Measurements from ENCODE around the gene RASL10B.

Gene RASL10B

GRCh38 chr17:35775583-35775982 lies 44.1 kb downstream of the RASL10B start:
- no peak for DNase-seq (ENCODE audit: extremely low read depth, low read depth)
- no peak for TF ChIP-seq CTCF (IDR thresholded peaks at IDR 0.05; ENCODE audit: low read depth, low read length)

DNA sequence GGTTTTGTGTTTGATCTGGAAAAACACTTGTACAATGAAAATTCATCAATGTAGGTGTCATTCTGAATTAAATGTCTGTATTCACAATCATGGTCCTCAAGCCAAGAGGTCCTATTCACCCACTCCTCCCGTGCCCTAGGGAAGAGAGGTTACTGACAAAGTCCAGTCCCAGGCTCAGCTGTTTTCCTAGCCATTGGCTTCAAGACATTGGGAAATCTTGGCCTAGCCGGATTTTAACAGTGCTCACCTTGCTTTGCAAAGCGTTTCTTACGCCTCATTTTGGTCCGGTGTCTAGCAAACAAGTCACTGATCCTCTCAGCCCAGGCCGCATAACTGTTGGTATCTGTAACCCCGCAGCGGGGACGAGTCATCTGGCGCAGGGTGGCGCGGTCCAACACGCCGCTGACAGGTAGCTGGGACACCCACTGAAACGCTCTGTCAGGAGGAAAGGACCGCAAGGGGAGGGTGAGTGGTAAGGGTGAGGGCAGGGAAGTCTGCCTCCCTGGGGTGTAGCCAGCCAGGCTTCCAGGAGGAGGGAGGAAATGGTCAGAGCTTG lies 47.3 kb downstream of the RASL10B start:
- TF ChIP-seq CTCF (IDR thresholded peaks at IDR 0.05; ENCODE audit: low read depth, low read length): no peak
- DNase-seq (ENCODE audit: extremely low read depth, low read depth): no peak

GRCh38 chr17:35780950-35781349 lies 49.5 kb downstream of the RASL10B start:
- no peak for DNase-seq (ENCODE audit: extremely low read depth, low read depth)
- no peak for TF ChIP-seq CTCF (IDR thresholded peaks at IDR 0.05; ENCODE audit: low read depth, low read length)

DNA sequence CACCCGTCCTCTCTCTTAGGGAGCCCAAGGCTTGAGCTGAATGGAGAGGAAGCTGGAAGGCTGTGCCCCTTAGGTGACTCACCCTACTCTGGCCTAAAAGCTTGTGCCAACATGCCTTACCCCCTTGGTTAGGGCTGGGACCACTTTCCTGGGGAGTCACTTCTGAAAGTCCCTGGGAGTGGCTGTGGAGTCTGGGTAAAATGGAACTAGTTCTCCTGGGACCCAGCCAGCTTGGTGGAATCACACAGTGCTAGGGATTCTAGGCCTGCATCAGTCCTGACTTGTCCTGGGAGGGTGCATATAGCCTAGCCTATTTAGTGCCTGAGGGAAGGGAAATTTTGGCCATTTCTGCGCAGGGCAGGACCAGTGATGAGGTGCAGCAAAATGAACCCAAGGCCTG lies 53.5 kb downstream of the RASL10B start:
- TF ChIP-seq CTCF (IDR thresholded peaks at IDR 0.05; ENCODE audit: low read depth, low read length): no peak
- DNase-seq (ENCODE audit: extremely low read depth, low read depth): no peak

DNA sequence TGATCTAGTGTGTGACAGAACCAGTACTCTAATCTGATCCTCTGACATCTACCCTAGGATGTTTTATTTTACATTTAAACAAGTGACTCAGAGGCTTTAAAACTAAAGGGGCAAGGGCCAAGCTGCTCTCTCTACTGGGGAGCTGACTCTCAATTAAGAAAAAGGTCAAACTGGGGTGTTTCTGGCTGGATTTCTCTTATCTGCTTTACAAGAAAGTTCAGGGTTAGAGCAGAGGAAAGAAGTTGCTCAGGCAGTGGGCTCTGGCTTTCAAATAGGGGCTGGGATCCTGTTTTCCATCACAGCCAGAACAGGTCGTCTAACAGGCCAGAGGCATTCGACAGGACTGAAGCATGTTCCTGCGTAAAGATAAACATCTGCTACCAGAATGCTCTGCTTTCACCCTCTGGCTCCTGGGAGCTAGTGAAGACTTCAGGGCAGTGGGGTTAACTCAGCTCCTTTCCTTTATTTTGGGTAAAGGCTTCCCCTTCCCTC lies 55.5 kb downstream of the RASL10B start:
- DNase-seq (ENCODE audit: extremely low read depth, low read depth): no peak
- no peak for TF ChIP-seq CTCF (IDR thresholded peaks at IDR 0.05; ENCODE audit: low read depth, low read length)

DNA sequence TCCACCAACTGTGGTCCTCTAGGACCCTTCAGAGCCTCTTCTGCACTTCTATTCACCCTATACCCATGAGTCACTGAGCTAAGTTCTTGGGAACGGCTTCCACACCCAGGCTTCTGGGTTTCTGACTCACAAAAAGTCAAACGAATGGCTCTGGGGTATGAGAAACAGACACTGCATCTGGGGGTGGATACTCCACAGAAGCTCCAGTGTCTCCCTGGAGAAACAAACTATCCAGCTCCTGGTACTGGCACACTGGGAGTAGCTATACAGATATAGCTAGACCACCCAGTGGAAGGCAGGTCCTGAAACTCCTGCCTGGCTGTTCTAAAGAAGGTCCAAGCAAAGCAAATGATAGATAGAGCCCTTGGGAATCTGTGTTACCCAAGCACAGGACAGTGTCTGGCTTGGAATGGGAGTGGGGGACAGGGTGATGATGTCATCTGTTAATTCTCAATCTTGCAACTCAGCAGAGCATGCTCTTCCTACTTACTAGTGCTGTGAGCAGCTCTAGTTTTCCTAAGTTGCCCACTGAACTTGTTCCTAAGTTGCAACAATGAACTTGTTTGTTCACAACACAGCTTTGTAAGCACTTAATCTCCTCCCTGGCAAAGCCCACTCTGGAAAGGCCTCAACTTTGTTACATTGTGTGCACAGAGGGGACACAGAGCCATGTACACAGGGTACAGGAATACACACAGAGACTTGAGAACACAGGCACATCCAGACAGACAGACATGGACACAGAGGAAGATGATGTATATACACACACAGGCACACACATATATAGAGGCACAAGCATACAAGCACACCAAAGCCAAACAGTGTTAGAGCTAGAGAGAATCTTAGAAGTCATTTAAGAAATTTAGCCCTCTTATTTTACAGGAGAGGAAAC lies 57.3 kb downstream of the RASL10B start:
- no peak for TF ChIP-seq CTCF (IDR thresholded peaks at IDR 0.05; ENCODE audit: low read depth, low read length)
- DNase-seq (ENCODE audit: extremely low read depth, low read depth): no peak

- no peak for TF ChIP-seq CTCF (IDR thresholded peaks at IDR 0.05; ENCODE audit: low read depth, low read length)
These were observed 59.4 kb downstream of the RASL10B start for GRCh38 chr17:35790841-35791240.

More at GRCh38 chr17:35790841-35791240, 59.4 kb downstream of the RASL10B start:
- no peak for DNase-seq (ENCODE audit: extremely low read depth, low read depth)

Measured in AG09319 (cell line).